Colon (tissue), 2 donors: Measurements from ENCODE around the gene MRPL37.

Source experiments
- FAIRE-seq: peaks from 2 replicates; lab custom pipeline; 2012; peaks lifted over from hg19 to GRCh38; lab: Jason Lieb, UNC
- donor health status: control.
- donor health status: control.

Gene MRPL37

GRCh38 chr1:54241364-54241763 lies 41.4 kb downstream of the MRPL37 start:
- FAIRE-seq, result no peak

GRCh38 chr1:54243022-54243421 lies 43.1 kb downstream of the MRPL37 start:
- FAIRE-seq, result no peak

GRCh38 chr1:54244655-54245054 lies 44.7 kb downstream of the MRPL37 start:
- no peak for FAIRE-seq

- FAIRE-seq, result no peak
Observed at GRCh38 chr1:54245501-54245900, 45.5 kb downstream of the MRPL37 start.

- no peak for FAIRE-seq
Observed at GRCh38 chr1:54246116-54246721, 46.3 kb downstream of the MRPL37 start.

- no peak for FAIRE-seq
Observed at GRCh38 chr1:54247863-54248515, 48.0 kb downstream of the MRPL37 start.

GRCh38 chr1:54248966-54249365 lies 49.0 kb downstream of the MRPL37 start:
- no peak for FAIRE-seq

GRCh38 chr1:54249819-54250435 lies 50.0 kb downstream of the MRPL37 start:
- FAIRE-seq, result no peak

GRCh38 chr1:54250670-54251069 lies 50.7 kb downstream of the MRPL37 start:
- FAIRE-seq, result no peak

GRCh38 chr1:54252371-54252936 lies 52.5 kb downstream of the MRPL37 start:
- no peak for FAIRE-seq

GRCh38 chr1:54253480-54253879 lies 53.5 kb downstream of the MRPL37 start:
- FAIRE-seq, result no peak

GRCh38 chr1:54254055-54254454 lies 54.1 kb downstream of the MRPL37 start:
- FAIRE-seq, result no peak

- no peak for FAIRE-seq
Observed at GRCh38 chr1:54255026-54255702, 55.2 kb downstream of the MRPL37 start.

- no peak for FAIRE-seq
Observed at GRCh38 chr1:54256522-54257345, 56.8 kb downstream of the MRPL37 start.

- no peak for FAIRE-seq
Observed at GRCh38 chr1:54257346-54257620, 57.3 kb downstream of the MRPL37 start.

GRCh38 chr1:54257876-54258275 lies 57.9 kb downstream of the MRPL37 start:
- no peak for FAIRE-seq

- FAIRE-seq, result no peak
Observed at GRCh38 chr1:54259546-54260140, 59.7 kb downstream of the MRPL37 start.

GRCh38 chr1:54260810-54261209 lies 60.8 kb downstream of the MRPL37 start:
- no peak for FAIRE-seq

- FAIRE-seq, result no peak
Observed at GRCh38 chr1:54262244-54262643, 62.3 kb downstream of the MRPL37 start.

GRCh38 chr1:54263601-54264226 lies 63.7 kb downstream of the MRPL37 start:
- FAIRE-seq, result no peak

GRCh38 chr1:54265126-54265525 lies 65.2 kb downstream of the MRPL37 start:
- FAIRE-seq, result no peak
